Right renal cortex interstitium (tissue), 3 donors: Measurements from ENCODE around the gene NSMF. TPM values are rescaled to one million over a fixed set of nuclear protein-coding genes. Genes with fewer than 3 reads are reported as not detected.

Experiments
- DNase-seq, 3 donors: peaks; one replicate each; pipeline ENCODE4 v3.0.0-alpha.2; 2013; ENCODE audit warnings: low read depth in 3 of 3, low spot score in 2 of 3
- polyA plus RNA-seq, 3 donors: library from polyadenylated mRNA; unstranded; fragments of 120-200 nt; gene quantifications; one replicate each; pipeline ENCODE4 v1.2.1, GENCODE V29; 2013; ENCODE audit not compliant: insufficient read length in 3 of 3

The NSMF gene
- polyA plus RNA-seq, 3 donors: 51.0 to 58.8 (median 57.3) TPM

DNA sequence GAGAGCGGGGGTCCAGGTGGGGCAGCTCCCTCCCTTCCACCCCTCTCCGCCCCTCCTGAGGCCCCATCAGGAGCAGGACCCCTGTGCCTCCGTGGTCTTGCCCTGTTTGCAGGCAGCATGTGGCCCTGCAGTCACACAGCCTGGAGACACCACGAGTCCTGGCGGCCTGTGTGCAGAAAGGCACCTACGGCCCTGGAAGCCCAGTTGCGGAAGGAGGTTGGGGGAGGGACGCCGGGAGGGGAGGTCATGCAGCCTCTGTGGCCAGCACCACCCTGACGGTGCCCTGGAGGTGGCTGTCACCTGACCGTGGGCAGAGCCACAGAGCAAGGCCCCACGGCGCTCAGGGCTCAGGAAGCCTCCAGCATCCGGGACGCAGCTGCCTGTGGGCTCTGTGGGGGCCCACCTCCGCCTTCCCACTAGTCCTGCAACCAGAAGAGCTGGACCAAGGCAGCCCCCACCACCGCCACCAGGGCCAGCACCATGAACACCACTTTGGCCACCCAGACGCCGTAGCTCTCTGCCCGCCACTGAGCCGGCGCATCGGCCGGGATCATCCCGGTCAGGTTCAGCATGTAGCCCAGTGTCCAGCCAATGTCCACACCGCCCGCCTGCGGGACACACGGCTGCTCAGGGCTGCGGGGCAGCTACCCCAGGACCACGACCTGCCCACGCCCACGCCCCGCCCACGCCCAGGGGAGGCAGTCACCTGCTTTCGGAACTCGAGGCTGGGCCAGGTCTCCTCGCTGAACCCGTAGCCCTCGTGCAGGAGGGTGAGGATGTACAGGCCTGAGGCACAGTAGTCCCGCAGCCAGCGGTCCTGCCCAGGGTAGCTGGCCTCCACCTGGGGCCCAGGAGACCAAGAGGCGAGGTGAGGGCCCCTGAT, 24.4 kb downstream of the NSMF start:
- no peak for DNase-seq

DNA sequence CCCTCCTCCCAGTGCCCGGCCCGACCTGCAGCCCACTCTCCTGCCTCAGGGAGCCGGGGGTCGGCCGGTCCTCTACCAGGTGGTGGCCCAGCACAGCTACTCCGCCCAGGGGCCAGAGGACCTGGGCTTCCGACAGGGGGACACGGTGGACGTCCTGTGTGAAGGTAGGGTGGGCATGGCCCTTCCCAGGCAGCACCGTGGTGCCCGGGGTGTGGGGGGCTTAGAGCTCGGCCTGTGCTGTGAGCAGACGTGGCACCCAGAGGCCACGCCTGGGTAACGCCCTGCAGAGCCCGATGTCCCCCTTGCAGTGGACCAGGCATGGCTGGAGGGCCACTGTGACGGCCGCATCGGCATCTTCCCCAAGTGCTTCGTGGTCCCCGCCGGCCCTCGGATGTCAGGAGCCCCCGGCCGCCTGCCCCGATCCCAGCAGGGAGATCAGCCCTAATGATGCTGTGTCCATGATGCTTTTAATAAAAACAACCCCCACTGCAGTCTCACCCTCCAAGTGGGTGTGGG, 25.2 kb downstream of the NSMF start:
- DNase-seq: no peak

DNA sequence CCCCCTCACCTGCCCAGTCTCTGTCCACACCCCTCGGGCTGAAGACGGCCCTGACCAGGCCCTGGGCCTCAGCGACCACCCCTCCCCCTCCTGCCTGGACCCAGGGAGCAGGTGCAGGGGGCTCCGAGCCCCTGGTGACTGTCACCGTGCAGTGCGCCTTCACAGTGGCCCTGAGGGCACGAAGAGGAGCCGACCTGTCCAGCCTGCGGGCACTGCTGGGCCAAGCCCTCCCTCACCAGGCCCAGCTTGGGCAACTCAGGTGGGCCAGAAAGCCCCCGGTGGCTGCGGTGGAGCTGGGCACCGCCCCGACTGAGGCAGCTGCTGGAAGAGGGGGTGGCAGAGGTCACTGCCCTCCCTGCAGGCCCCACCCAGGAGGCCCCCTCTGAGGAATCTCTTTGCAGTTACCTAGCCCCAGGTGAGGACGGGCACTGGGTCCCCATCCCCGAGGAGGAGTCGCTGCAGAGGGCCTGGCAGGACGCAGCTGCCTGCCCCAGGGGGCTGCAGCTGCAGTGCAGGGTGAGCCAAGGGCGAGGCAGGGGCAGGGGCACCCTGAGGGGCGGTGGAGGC, 25.7 kb downstream of the NSMF start:
- no peak for DNase-seq

GRCh38 chr9:137432687-137433348, 26.3 kb downstream of the NSMF start:
- DNase-seq: no peak

DNA sequence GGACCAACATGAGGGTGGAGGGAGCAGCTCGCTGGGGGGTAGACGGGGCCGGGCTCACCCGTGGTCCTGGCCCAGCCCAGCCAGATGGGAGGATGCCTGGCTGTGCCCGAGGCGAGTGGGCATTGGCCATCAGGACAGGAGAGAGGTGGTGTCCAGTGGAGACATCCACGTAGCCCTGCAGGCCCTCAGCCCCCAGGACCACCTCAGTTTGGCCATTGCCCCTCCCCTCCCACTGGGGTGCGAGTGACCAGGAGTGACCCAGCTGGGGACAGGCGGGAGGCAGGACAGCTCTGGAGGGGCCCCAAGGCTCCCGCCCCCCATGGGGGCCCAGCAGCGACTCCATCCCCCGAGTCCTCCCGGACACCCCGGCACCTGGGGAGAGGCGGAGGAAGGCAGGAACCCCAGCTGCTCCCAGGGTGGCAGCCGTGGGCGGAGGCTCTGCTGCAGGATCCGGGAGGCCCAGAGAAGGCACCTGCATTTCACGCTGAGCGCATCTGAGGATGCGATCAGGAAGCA, 27.7 kb downstream of the NSMF start:
- DNase-seq: no peak

GRCh38 chr9:137430723-137431415, 28.3 kb downstream of the NSMF start:
- no peak for DNase-seq

DNA sequence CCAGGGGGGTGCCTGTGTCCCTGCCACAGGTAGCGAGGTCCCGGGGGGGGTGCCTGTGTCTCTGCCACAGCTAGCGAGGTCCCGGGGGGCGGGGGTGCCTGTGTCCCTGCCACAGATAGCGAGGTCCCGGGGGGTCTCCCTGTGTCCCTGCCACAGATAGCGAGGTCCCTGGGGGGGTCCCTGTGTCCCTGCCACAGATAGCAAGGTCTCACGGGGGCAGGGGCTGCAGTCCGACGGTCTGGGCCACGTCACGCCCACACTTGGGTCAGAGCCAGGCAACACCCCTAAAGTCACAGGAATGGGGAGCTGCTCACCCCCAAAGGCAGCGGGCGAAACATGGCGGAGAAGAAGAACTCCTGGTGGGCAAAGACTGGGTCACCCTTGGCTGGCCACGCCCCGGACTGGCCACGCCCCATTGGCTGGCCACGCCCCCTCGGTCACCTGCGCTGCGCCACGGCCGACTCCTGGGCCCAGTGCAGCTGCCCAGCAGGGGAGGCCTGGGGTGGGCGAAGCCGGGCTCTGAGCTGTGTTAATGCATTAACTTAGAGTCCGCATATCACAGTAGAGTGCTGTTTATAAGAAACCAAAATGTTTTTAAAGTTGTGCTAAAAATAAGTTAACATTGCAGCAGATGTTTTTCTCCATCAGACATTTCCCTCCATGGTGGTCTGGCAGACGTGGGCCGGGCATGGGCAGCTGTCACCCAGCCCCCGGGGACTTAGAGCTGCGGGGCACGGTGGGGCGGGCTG, 29.0 kb downstream of the NSMF start:
- no peak for DNase-seq

- no peak for DNase-seq
These were observed 29.6 kb downstream of the NSMF start for GRCh38 chr9:137429546-137429890.

GRCh38 chr9:137428841-137429545, 30.1 kb downstream of the NSMF start:
- no peak for DNase-seq

- DNase-seq: no peak
These were observed 30.9 kb downstream of the NSMF start for GRCh38 chr9:137428311-137428630.

- DNase-seq: no peak
These were observed 31.5 kb downstream of the NSMF start for GRCh38 chr9:137427454-137428310.

GRCh38 chr9:137426018-137426681, 33.0 kb downstream of the NSMF start:
- no peak for DNase-seq

DNA sequence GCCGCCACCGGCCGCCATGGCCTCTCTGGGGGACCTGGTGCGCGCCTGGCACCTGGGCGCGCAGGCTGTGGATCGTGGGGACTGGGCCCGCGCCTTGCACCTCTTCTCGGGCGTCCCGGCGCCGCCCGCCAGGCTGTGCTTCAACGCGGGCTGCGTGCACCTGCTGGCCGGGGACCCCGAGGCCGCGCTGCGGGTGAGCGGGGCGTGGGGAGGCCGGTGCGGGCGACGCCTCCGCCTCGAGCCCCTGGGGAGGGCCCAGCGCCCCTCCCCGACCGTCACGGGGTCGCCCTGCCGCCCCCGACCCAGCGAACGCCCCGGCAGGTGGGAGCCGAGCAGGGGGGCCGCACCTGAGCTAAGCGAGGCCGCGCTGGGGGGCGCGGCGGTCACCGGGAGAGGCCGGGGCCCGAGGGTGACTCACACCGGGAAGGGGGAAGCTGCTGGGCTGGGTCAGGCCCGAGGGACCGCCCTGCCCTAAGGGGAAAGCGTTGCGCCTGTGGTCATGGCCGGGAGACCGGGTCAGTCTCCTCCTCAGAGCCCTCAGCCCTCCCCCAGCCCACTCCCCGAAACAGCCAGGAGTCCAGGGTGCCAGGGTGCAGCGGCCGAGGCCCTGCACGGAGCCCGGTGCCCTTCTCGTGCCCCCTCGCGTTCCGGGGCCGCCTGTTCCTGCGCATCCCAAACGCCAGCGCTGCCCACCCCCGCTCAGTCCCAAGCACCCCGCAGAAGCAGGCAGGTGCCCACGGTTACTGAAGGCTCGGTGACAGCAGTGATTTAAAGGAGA, 35.4 kb downstream of the NSMF start:
- no peak for DNase-seq

DNA sequence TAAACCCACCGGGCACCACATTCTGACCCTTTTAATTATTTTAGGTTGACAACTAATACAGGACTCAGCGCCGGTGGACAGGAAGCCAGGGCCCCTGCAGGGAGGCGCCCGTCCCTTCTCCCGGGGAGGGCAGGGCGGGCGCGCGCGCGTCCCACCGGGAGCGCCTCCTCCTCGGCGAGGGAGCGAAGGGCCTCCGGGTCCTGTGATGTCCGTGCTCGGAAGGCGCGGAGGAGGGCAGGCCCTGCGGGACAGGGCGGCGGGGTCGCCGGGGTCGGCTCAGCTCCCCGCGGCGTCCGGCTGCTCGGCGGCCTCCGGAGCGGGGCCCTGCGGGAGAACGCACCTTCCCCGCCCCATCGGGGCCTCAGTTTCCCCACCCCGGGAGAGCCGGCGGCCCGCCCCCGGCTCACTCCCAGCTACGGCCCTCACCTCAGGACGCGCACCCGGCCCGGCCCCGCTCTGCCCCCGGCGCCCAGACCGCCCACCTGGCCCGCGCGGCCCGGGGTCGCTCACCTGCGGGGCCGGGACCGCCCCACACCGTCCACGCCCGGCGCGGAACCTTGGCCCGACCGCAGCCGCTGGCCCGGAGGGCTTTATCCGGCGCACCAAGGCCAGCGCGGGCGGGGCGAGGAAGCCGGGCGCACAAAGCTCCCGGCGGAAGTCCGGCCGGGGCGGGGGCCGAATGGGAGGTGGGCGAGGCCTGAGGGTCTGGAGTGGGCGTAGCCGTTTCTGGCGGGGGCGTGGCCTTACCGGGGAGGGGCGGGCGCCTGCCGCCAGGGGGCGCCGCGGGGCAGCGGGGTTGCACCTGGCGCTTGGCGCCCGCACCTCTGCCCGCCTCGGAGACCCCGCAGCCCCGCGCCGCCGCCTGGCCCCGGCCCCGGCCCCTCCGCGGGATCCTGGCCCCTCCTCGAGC, 36.3 kb downstream of the NSMF start, which contains the start of the genes EXD3 and NOXA1:
Gene EXD3, minus strand, starts transcription at position 559 of the 910 bp plus-strand sequence. CDS start 27,805 bp downstream, outside the sequence.
Gene NOXA1, plus strand, starts transcription at position 790 of the 910 bp plus-strand sequence. CDS start 137 bp downstream, outside the sequence.
- peak; percentile 45 to 74 (median 73) for DNase-seq

DNA sequence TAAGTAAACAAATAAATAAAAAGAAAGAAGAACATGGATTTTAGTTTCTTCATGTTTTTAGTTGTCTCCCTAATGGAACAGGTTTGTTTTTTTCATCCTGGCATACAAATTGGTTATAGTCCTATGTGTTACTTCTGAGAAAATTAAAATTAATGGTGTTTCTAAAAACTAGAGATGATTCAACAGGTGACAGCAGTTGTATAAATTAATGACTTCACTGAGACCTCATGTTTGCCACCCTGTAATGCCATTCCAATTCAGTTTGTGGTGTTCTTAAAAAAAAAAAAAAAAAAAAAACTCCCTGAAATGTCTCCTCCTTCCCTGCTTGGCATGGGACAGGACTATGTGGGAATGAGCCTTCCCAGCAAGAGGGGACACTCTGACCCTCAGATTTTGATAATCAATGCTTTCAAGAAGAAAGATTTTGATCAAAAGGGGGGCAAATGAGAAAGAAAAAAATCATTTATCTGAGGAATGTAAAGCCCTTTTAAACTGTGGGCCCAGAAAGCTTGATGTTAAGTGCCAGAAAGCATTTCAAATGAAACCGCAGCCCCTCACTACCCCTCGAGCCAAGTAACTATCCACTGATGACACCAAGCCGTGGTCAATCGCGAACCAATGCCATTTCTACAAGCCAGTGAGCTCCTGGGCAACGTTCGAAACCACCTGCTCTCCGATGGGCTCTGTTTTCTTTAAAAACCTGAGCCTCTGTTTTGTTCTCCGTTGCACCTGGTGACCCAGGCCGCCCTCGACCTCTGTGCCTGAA, 37.1 kb downstream of the NSMF start:
- DNase-seq: no peak
